ENCODE results near the gene PLAGL2.

The PLAGL2 gene

DNA sequence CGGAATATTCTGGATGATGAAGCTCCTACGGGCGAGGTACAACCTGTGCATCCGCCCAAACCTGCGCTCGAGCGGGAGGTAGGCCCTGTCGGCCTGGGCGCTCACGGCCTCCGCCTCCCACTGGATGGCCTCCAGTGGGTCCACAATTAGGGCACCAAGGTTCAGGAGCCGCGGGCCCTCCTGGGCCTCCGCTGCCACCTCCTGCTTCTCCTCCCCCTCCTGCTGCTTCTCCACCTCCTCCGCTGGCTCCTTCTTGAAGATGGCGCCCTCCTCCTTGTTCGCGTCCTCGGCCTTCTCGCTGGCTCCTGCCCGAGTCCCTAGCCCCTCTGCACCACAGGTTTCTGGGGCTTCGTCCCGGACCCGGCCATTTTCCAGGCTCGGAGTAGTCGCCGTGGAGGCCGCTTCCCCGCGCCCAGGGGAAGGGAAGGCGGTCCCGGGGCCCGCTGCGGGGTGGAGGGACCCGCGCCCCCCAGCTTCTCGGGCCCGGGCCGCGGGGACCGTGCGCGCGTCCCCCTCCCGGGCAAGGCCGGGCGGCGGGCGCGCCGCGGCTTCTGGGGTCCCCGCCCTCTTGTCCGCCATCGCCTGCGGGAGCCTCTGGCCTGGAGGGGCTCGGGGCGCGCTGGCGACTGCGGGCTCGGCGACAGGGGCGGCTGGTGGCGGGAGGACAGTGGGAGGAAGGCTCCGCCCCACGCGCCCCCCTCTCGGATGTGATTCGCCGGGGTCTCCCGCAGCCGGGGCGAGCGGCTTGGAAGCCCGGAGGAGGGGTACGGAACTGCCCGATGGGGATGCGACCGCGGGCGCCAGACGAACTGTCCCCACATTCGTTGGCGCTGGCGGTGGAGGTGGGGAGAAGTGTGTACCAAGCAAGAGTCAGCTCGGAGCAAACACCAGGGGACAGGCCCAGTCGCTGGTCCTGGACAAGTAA, 17.6 kb downstream of the PLAGL2 start:
- TF ChIP-seq, protein P1, sequence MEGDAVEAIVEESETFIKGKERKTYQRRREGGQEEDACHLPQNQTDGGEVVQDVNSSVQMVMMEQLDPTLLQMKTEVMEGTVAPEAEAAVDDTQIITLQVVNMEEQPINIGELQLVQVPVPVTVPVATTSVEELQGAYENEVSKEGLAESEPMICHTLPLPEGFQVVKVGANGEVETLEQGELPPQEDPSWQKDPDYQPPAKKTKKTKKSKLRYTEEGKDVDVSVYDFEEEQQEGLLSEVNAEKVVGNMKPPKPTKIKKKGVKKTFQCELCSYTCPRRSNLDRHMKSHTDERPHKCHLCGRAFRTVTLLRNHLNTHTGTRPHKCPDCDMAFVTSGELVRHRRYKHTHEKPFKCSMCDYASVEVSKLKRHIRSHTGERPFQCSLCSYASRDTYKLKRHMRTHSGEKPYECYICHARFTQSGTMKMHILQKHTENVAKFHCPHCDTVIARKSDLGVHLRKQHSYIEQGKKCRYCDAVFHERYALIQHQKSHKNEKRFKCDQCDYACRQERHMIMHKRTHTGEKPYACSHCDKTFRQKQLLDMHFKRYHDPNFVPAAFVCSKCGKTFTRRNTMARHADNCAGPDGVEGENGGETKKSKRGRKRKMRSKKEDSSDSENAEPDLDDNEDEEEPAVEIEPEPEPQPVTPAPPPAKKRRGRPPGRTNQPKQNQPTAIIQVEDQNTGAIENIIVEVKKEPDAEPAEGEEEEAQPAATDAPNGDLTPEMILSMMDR (IDR thresholded peaks at IDR 0.05; ENCODE audit: control insufficient read depth, extremely low read depth, insufficient read depth), result no peak
- no peak overlapping the region for H3K4me3 ChIP-seq (ENCODE audit: low read depth, low read length)
- DNase-seq (ENCODE audit: low read depth), result no peak

DNA sequence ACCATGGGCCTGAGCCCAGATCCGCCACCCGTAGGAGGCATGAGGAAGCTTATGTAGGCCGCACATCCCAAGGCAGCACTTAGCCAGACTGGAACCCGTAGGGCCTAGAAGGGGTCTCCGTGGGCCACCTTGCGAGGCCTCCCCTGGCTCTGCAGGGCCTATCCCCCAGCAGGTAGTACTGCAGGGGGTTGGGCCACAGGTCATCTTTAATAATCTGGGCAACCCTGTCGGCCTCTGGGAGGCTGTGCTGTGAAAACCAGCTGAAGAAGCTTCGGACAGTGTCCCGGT, 18.5 kb downstream of the PLAGL2 start:
- TF ChIP-seq, protein P1 (IDR thresholded peaks at IDR 0.05; ENCODE audit: control insufficient read depth, extremely low read depth, insufficient read depth), result no peak
- H3K4me3 ChIP-seq (ENCODE audit: low read depth, low read length), result no peak overlapping the region

DNA sequence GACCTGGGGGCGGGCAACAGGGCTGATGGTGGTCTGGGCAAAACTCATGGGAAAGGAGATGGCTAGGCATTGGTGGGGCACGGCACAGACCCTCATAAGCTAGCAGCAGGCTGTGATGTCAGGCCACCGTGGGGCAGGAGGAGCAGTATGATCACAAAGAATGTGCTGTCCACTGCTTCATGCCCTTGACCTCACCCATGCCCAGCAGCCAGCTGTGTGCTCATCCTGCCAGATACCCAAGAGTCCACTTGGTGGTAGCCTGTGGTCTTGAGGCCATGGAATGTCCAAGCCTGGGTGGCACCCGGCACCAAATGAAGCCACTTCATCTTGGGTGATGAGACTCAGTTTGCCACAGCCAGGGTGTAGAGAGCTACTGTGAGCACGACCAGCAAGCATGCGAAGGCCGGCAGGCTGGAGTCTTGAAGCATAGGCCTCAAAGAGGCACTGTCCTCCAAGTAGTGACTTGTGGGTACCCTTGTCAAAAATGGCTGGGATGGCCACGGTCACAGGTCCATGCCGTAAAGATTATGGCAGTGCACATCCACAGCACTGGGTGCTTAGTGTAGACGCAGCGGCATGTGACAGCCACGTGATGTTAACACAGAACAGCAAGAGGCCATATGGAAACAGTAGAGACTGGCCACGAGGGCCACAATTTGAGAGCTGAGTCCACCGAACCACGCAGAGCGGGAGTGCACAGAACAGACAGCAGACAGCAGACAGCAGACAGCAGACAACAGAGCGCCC, 19.0 kb downstream of the PLAGL2 start:
- TF ChIP-seq, protein P1 (IDR thresholded peaks at IDR 0.05; ENCODE audit: control insufficient read depth, extremely low read depth, insufficient read depth), result no peak
- H3K4me3 ChIP-seq (ENCODE audit: low read depth, low read length), result no peak overlapping the region
- no peak for DNase-seq (ENCODE audit: low read depth)

More for the DNA sequence above, 18.5 kb downstream of the PLAGL2 start:
- DNase-seq (ENCODE audit: low read depth), result no peak

DNA sequence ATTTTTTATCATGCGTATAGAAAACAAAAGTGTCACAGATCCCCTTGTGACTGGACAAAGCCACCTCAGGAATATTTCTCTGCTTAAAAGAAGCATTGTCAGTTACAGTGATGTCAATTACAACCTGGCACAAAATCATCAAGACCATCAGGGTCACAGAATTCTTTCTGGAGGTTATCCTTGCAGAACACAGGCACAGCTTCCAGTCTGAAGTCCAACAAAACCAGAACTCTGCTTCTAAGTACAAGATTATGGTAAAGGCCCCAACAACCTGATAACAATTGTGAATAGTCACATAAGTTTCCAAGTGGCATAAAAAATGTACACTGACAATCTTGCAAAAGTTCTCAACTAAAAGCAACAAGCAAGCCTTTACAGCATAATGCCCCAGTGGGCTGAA, 21.0 kb downstream of the PLAGL2 start:
- TF ChIP-seq, protein P1 (IDR thresholded peaks at IDR 0.05; ENCODE audit: control insufficient read depth, extremely low read depth, insufficient read depth), result no peak
- no peak for DNase-seq (ENCODE audit: low read depth)
- no peak overlapping the region for H3K4me3 ChIP-seq (ENCODE audit: low read depth, low read length)

DNA sequence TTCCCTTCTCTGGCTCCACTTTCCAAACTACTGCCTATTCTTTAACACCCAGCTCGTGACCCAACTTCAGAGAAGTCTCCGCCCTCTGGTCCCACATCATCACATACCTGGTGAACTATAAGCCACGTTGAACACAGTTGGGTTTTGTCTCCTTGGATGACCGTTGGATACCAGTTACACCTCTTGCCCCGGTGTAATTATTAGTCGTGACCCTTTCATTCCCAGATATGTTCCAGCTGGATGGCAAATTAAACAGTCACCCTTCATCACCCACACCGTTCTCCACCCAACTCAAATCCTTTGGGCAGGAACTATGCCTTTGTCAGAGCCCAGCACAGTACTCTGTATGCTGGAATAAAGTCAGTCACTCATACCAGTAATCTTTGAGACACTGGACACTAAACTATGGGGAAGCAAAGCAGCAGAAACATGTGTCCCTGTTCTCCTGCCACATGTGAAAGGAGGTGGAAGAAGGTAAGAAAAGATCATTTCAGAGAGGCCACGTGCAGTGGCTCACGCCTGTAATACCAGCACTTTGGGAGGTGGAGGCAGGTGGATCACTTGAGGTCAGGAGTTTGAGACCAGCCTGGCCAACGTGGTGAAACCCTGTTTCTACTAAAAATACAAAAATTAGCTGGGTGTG, 22.5 kb downstream of the PLAGL2 start:
- TF ChIP-seq, protein P1 (IDR thresholded peaks at IDR 0.05; ENCODE audit: control insufficient read depth, extremely low read depth, insufficient read depth), result no peak
- DNase-seq (ENCODE audit: low read depth), result no peak
- H3K4me3 ChIP-seq (ENCODE audit: low read depth, low read length), result no peak overlapping the region

DNA sequence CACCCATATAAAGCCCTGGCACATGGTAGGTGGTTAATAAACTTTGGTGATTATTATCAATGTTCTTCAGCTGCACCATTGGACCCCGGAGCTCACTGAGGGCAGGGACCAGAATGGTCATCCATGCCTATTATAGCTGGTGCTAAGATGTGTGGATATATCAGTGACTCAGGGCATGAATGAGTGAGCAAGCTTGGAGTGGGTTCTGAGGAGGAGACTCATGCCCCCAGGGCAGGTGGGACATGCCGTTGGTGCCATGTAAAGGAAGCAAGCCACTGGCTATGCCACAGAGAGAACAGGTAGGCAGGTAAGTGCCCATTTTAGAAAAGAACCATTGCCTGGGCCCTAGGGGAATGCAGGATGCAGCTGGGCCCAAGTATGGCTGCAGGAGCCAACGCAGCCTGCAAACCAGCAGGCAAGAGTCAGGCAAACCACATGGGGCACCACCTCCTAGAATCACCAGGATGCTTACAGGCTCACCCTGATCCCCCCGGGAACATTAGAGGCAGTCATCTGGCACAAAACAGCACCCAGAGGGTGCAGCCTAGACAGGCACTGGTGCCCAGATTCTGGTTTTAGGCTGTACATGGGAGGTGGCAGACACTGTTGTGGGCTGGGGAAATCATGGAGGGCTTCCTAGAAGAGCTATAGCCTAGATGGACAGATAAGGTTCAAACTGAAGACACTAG, 23.5 kb downstream of the PLAGL2 start:
- no peak overlapping the region for H3K4me3 ChIP-seq (ENCODE audit: low read depth, low read length)
- DNase-seq (ENCODE audit: low read depth), result no peak

More for the DNA sequence above, 23.5 kb downstream of the PLAGL2 start:
- TF ChIP-seq, protein P1 (IDR thresholded peaks at IDR 0.05; ENCODE audit: control insufficient read depth, extremely low read depth, insufficient read depth), result no peak

Data from LNCaP clone FGC (cell line).